ENCODE measurements around the gene TMEM191B.
"Not testable (repeated sequence)": the region's sequence is repeated elsewhere in the genome, so short reads cannot be mapped to it uniquely, and the experiment has no call there.

GRCh38 chr22:18549458-18550179 is 22.0 kb downstream of the TMEM191B start:
- TF ChIP-seq TCF4 (CRISPR knock-in tag; IDR thresholded peaks at IDR 0.05; ENCODE audit: borderline replicate concordance); ZNF70 (CRISPR knock-in tag; IDR thresholded peaks at IDR 0.05); ZC3H10 (CRISPR knock-in tag; IDR thresholded peaks at IDR 0.05); TSHZ2 (CRISPR knock-in tag; IDR thresholded peaks at IDR 0.05): not testable (repeated sequence)
- TF ChIP-seq, protein P1, sequence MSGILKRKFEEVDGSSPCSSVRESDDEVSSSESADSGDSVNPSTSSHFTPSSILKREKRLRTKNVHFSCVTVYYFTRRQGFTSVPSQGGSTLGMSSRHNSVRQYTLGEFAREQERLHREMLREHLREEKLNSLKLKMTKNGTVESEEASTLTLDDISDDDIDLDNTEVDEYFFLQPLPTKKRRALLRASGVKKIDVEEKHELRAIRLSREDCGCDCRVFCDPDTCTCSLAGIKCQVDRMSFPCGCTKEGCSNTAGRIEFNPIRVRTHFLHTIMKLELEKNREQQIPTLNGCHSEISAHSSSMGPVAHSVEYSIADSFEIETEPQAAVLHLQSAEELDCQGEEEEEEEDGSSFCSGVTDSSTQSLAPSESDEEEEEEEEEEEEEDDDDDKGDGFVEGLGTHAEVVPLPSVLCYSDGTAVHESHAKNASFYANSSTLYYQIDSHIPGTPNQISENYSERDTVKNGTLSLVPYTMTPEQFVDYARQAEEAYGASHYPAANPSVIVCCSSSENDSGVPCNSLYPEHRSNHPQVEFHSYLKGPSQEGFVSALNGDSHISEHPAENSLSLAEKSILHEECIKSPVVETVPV (CRISPR knock-in tag; IDR thresholded peaks at IDR 0.05): not testable (repeated sequence)

All from SK-N-SH treated with all-trans-retinoic acid at 6 μM for 48 hours (cell line).